SK-N-SH (cell line): Measurements from ENCODE around the gene TMPRSS9. TPM values are rescaled to one million over a fixed set of nuclear protein-coding genes. Genes with fewer than 3 reads are reported as not detected.
A peak's percentile ranks its signal among the peaks of the same experiment; 100 is the strongest.

Source experiments
- CTCF ChIA-PET: fragments of 300-600, 350-600 bp; formaldehyde crosslinking; extraction: SDS; loops from one replicate; lab custom pipeline; 2021; lab: Yijun Ruan, JAX
- POLR2A ChIA-PET: fragments of 350-600 bp; sonication (Branson Sonifier 250); formaldehyde crosslinking; extraction: SDS; loops from one replicate; lab custom pipeline; 2020; ENCODE audit warnings: antibody characterized with exemption, inconsistent platforms; lab: Yijun Ruan, JAX
- DNase-seq: peaks from one replicate; pipeline ENCODE4 v3.0.0; 2012
- H2AFZ ChIP-seq: fragments of 200-600 bp; sonication (generic); 2 replicates; pipeline ENCODE4 v1.8.1; 2016; ENCODE audit warnings: antibody characterized with exemption, mild to moderate bottlenecking, low read depth
- H3F3A ChIP-seq: fragments of 200-600 bp; sonication (generic); replicated peaks from 2 replicates; pipeline ENCODE3; 2016; ENCODE audit warnings: antibody characterized with exemption, mild to moderate bottlenecking; ENCODE audit not compliant: insufficient read depth
- H3K27ac ChIP-seq, 2 experiments: fragments of 200-500 bp in 1 of 2; fragments of 200-600 bp in 1 of 2; sonication (Bioruptor generic) in 1 of 2; sonication (generic), shearing (Covaris generic) in 1 of 2; 2 replicates each; pipeline versions ENCODE4 v1.5.1 to v1.6.1; 2014 to 2016; ENCODE audit warnings: low read depth in 2 of 2, inconsistent platforms in 1 of 2, low read length in 1 of 2, mild to moderate bottlenecking in 1 of 2, mixed read lengths in 1 of 2
- H3K27me3 ChIP-seq: fragments of 200-600 bp; sonication (generic), shearing (Covaris generic); 2 replicates; pipeline ENCODE4 v1.6.1; 2016; ENCODE audit warnings: mixed run types; ENCODE audit not compliant: insufficient read depth
- H3K36me3 ChIP-seq, 2 experiments: fragments of 200-500 bp in 1 of 2; fragments of 200-600 bp in 1 of 2; sonication (Bioruptor generic) in 1 of 2; sonication (generic) in 1 of 2; replicated peaks in 1 of 2; 2 replicates each; pipeline versions ENCODE3 to v1.5.1; 2014 to 2016; ENCODE audit warnings: low read length in 1 of 2, mild to moderate bottlenecking in 1 of 2; ENCODE audit not compliant: insufficient read depth in 2 of 2, control insufficient read depth in 1 of 2
- H3K4me1 ChIP-seq, 2 experiments: fragments of 200-500 bp in 1 of 2; fragments of 200-600 bp in 1 of 2; sonication (Bioruptor generic) in 1 of 2; sonication (generic), shearing (Covaris generic) in 1 of 2; 2 replicates each; pipeline versions ENCODE4 v1.5.1 to v1.6.1; 2014 to 2016; ENCODE audit warnings: low read depth in 1 of 2, low read length in 1 of 2, mixed run types in 1 of 2; ENCODE audit not compliant: insufficient read depth in 2 of 2, control insufficient read depth in 1 of 2
- H3K4me2 ChIP-seq: fragments of 200-600 bp; sonication (generic), shearing (Covaris generic); 2 replicates; pipeline ENCODE4 v1.6.1; 2017; ENCODE audit warnings: mixed run types
- H3K4me3 ChIP-seq, 2 experiments: fragments of 200-500 bp in 1 of 2; fragments of 200-600 bp in 1 of 2; sonication (Bioruptor generic) in 1 of 2; sonication (generic), shearing (Covaris generic) in 1 of 2; 2 replicates each; pipeline versions ENCODE4 v1.5.1 to v1.8.1; 2014 to 2016; ENCODE audit warnings: low read depth in 2 of 2, inconsistent platforms in 1 of 2, low read length in 1 of 2, mild to moderate bottlenecking in 1 of 2, mixed read lengths in 1 of 2, moderate library complexity in 1 of 2
- H3K79me2 ChIP-seq: fragments of 200-600 bp; sonication (generic); 2 replicates; pipeline ENCODE4 v1.8.1; 2017; ENCODE audit warnings: mild to moderate bottlenecking; ENCODE audit not compliant: insufficient read depth
- H3K9ac ChIP-seq: fragments of 200-600 bp; sonication (generic); 2 replicates; pipeline ENCODE4 v1.6.1; 2017; ENCODE audit warnings: mixed run types
- H3K9me2 ChIP-seq: fragments of 200-600 bp; sonication (generic); 2 replicates; pipeline ENCODE4 v1.6.1; 2017; ENCODE audit warnings: mixed run types
- H3K9me3 ChIP-seq: fragments of 200-600 bp; sonication (generic); 2 replicates; pipeline ENCODE4 v1.6.1; 2017; ENCODE audit warnings: mixed run types, mild to moderate bottlenecking, moderate library complexity
- H4K20me1 ChIP-seq: fragments of 200-600 bp; sonication (generic); 2 replicates; pipeline ENCODE4 v1.6.1; 2017; ENCODE audit warnings: mild to moderate bottlenecking, mixed run types; ENCODE audit not compliant: insufficient read depth
- CHD2 ChIP-seq: fragments of 150-350 bp; IDR thresholded peaks from 2 replicates; pipeline ENCODE4 v1.6.1; 2018; ENCODE audit warnings: low read length; ENCODE audit not compliant: partially characterized antibody
- ELF1 ChIP-seq: IDR thresholded peaks from 2 replicates; pipeline ENCODE4 v1.4.0; 2012
- EZH2phosphoT487 ChIP-seq: fragments of 200-600 bp; sonication (generic); IDR thresholded peaks from 2 replicates; pipeline ENCODE4 v1.6.1; 2017; ENCODE audit warnings: low read depth, mixed run types, mild to moderate bottlenecking, antibody characterized with exemption, moderate library complexity, borderline replicate concordance
- FOSL2 ChIP-seq: IDR thresholded peaks from 2 replicates; pipeline ENCODE4 v1.4.0; 2012; ENCODE audit warnings: low read depth, mild to moderate bottlenecking, moderate library complexity, borderline replicate concordance
- FOXM1 ChIP-seq: IDR thresholded peaks from 2 replicates; pipeline ENCODE4 v1.4.0; 2012; ENCODE audit warnings: low read depth, mild to moderate bottlenecking
- MEF2A ChIP-seq: IDR thresholded peaks from 2 replicates; pipeline ENCODE4 v1.4.0; 2012; ENCODE audit warnings: low read depth, borderline replicate concordance
- NRF1 ChIP-seq: IDR thresholded peaks from 2 replicates; pipeline ENCODE4 v1.6.1; 2012; ENCODE audit warnings: low read depth, mild to moderate bottlenecking, low read length
- POLR2AphosphoS5 ChIP-seq: IDR thresholded peaks from 2 replicates; pipeline ENCODE4 v1.6.1; 2012; ENCODE audit warnings: low read depth, low read length
- RAD21 ChIP-seq: IDR thresholded peaks from 2 replicates; pipeline ENCODE4 v1.6.1; 2012; ENCODE audit warnings: mild to moderate bottlenecking, low read length
- RCOR1 ChIP-seq: fragments of 150-350 bp; IDR thresholded peaks from 2 replicates; pipeline ENCODE4 v1.6.1; 2017; ENCODE audit warnings: antibody characterized with exemption, low read length
- RFX5 ChIP-seq: IDR thresholded peaks from 2 replicates; pipeline ENCODE4 v1.6.1; 2012; ENCODE audit warnings: mild to moderate bottlenecking, improper control_type of control experiment, low read length
- TAF1 ChIP-seq: IDR thresholded peaks from 2 replicates; pipeline ENCODE4 v1.6.1; 2012; ENCODE audit warnings: low read depth, mild to moderate bottlenecking, low read length, moderate library complexity, borderline replicate concordance
- TCF12 ChIP-seq: IDR thresholded peaks from 2 replicates; pipeline ENCODE4 v1.4.0; 2012
- YY1 ChIP-seq: IDR thresholded peaks from 2 replicates; pipeline ENCODE4 v1.4.0; 2012; ENCODE audit warnings: low read depth, mild to moderate bottlenecking
- WGBS: methylation state at CpG from one replicate; pipeline ENCODE4 v1.1.6; 2017; ENCODE audit warnings: low lambda C conversion rate; 5-methylcytosine and 5-hydroxymethylcytosine counted together
- polyA plus RNA-seq, 3 experiments: library from polyadenylated mRNA; depleted of rRNA; stranded (reverse); fragments of >200 nt; gene quantifications; 2 replicates each; pipeline ENCODE4 v1.2.3, GENCODE V29; 2012
- TF ChIP-seq, protein P1 (sequence below): fragments of 200-600 bp; sonication (generic); IDR thresholded peaks from 2 replicates; pipeline ENCODE4 v1.6.1; 2017; ENCODE audit warnings: antibody characterized with exemption, mild to moderate bottlenecking, moderate library complexity
- TF ChIP-seq, protein P2 (sequence below): IDR thresholded peaks from 2 replicates; pipeline ENCODE4 v1.4.0; 2012; ENCODE audit warnings: low read depth, borderline replicate concordance
- TF ChIP-seq, protein P3 (sequence below): fragments of 150-350 bp; IDR thresholded peaks from 2 replicates; pipeline ENCODE4 v1.6.1; 2017; ENCODE audit warnings: antibody characterized with exemption, low read length, low read depth, borderline replicate concordance
- TF ChIP-seq, protein P4 (sequence below): IDR thresholded peaks from 2 replicates; pipeline ENCODE4 v1.6.1; 2012; ENCODE audit warnings: mild to moderate bottlenecking, low read depth, low read length, moderate library complexity

TMPRSS9 gene
- polyA plus RNA-seq, 1 of the 3 experiments (the other 2 are of a cell fraction): not detected

DNA sequence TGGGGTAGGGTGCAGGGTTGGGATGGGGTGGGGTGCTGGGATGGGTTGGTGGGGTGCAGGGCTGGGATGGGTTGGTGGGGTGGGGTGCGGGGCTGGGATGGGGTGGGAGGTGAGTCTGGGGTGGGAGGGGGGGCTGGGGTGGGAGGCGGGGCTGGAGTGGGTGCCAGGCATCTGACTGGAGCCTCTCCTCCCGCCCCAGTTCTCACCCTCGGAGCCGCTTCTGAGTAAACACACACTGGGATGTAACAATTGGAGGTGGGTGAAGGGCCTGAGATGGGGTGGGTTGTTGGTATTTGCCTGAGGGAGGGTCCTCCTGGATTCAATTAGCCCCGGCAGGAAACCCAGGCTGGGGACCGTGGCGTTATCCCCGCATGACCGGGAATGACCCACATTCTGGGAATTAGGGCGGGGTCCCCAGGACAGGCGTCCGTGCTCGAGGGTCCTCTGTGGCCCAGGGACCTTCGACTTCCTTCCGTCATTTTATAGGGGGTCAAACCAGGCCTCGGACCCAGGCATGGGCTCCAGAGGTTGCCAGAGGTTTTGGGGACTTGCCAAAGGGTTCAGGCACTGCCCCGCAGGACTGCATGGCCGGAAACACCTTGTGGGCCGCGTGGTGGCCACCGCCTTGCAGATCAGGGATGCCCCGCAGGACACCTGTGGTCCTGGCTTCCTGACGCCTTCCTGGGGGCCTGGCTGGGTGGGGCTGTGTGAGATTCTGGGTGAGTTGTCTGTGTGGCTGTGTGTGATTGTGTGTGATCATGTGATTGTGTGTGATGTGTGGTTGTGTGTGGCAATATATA, 1.4 kb downstream of the TMPRSS9 start:
- CTCF ChIA-PET: no interaction called here
- H2AFZ ChIP-seq: no peak overlapping the region
- H3K27me3 ChIP-seq: peaks cover 21% of the 10 kb centered on the region
- H3K9me3 ChIP-seq: no peaks in the 10 kb centered on the region
- H3K27ac ChIP-seq: no peak overlapping the region
- TF ChIP-seq RCOR1 (no peak), TAF1 (no peak), POLR2AphosphoS5 (no peak), MEF2A (no peak), YY1 (no peak), CHD2 (no peak), NRF1 (no peak), FOXM1 (no peak), ELF1 (no peak), FOSL2 (no peak), RAD21 (no peak), RFX5 (no peak), EZH2phosphoT487 (no peak), TCF12 (no peak)
- TF ChIP-seq, protein P1, sequence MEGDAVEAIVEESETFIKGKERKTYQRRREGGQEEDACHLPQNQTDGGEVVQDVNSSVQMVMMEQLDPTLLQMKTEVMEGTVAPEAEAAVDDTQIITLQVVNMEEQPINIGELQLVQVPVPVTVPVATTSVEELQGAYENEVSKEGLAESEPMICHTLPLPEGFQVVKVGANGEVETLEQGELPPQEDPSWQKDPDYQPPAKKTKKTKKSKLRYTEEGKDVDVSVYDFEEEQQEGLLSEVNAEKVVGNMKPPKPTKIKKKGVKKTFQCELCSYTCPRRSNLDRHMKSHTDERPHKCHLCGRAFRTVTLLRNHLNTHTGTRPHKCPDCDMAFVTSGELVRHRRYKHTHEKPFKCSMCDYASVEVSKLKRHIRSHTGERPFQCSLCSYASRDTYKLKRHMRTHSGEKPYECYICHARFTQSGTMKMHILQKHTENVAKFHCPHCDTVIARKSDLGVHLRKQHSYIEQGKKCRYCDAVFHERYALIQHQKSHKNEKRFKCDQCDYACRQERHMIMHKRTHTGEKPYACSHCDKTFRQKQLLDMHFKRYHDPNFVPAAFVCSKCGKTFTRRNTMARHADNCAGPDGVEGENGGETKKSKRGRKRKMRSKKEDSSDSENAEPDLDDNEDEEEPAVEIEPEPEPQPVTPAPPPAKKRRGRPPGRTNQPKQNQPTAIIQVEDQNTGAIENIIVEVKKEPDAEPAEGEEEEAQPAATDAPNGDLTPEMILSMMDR: no peak
- TF ChIP-seq, protein P2, sequence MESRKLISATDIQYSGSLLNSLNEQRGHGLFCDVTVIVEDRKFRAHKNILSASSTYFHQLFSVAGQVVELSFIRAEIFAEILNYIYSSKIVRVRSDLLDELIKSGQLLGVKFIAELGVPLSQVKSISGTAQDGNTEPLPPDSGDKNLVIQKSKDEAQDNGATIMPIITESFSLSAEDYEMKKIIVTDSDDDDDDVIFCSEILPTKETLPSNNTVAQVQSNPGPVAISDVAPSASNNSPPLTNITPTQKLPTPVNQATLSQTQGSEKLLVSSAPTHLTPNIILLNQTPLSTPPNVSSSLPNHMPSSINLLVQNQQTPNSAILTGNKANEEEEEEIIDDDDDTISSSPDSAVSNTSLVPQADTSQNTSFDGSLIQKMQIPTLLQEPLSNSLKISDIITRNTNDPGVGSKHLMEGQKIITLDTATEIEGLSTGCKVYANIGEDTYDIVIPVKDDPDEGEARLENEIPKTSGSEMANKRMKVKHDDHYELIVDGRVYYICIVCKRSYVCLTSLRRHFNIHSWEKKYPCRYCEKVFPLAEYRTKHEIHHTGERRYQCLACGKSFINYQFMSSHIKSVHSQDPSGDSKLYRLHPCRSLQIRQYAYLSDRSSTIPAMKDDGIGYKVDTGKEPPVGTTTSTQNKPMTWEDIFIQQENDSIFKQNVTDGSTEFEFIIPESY: no peak
- TF ChIP-seq, protein P3, sequence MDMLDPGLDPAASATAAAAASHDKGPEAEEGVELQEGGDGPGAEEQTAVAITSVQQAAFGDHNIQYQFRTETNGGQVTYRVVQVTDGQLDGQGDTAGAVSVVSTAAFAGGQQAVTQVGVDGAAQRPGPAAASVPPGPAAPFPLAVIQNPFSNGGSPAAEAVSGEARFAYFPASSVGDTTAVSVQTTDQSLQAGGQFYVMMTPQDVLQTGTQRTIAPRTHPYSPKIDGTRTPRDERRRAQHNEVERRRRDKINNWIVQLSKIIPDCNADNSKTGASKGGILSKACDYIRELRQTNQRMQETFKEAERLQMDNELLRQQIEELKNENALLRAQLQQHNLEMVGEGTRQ: no peak
- TF ChIP-seq, protein P4, sequence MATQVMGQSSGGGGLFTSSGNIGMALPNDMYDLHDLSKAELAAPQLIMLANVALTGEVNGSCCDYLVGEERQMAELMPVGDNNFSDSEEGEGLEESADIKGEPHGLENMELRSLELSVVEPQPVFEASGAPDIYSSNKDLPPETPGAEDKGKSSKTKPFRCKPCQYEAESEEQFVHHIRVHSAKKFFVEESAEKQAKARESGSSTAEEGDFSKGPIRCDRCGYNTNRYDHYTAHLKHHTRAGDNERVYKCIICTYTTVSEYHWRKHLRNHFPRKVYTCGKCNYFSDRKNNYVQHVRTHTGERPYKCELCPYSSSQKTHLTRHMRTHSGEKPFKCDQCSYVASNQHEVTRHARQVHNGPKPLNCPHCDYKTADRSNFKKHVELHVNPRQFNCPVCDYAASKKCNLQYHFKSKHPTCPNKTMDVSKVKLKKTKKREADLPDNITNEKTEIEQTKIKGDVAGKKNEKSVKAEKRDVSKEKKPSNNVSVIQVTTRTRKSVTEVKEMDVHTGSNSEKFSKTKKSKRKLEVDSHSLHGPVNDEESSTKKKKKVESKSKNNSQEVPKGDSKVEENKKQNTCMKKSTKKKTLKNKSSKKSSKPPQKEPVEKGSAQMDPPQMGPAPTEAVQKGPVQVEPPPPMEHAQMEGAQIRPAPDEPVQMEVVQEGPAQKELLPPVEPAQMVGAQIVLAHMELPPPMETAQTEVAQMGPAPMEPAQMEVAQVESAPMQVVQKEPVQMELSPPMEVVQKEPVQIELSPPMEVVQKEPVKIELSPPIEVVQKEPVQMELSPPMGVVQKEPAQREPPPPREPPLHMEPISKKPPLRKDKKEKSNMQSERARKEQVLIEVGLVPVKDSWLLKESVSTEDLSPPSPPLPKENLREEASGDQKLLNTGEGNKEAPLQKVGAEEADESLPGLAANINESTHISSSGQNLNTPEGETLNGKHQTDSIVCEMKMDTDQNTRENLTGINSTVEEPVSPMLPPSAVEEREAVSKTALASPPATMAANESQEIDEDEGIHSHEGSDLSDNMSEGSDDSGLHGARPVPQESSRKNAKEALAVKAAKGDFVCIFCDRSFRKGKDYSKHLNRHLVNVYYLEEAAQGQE: no peak
- no peaks in the 10 kb centered on the region for H4K20me1 ChIP-seq
- POLR2A ChIA-PET: no interaction called here
- peak; percentile 66 for DNase-seq
- no peaks in the 10 kb centered on the region for H3K9me2 ChIP-seq
- no peak overlapping the region for H3K4me3 ChIP-seq
- no peaks in the 10 kb centered on the region for H3K36me3 ChIP-seq
- no peak overlapping the region for H3K9ac ChIP-seq
- no peaks in the 10 kb centered on the region for H3K4me1 ChIP-seq
- H3K79me2 ChIP-seq: no peaks in the 10 kb centered on the region
- WGBS: 34% methylated on average over 16 of the region's 24 CpGs
- no peak overlapping the region for H3K4me2 ChIP-seq
- no peaks in the 10 kb centered on the region for H3F3A ChIP-seq
